Midbrain (tissue), 1 donor: Measurements from ENCODE around the gene NFYC.
"Not testable (repeated sequence)": the region's sequence is repeated elsewhere in the genome, so short reads cannot be mapped to it uniquely, and the experiment has no call there.

Experiments used
- DNase-seq: peaks from one replicate; lab custom pipeline; 2025; lab: John Stamatoyannopoulos, UW

NFYC gene

GRCh38 chr1:40665335-40666171 lies 26.0 kb upstream of the NFYC start, which contains the start of gene RIMS3:
RIMS3 (minus strand) TSS chr1:40665682; CDS start chr1:40641925, 23,757 bp downstream.
- DNase-seq: peak; percentile 68

- DNase-seq: peak; percentile 84
These were observed 22.6 kb upstream of the NFYC start for GRCh38 chr1:40668769-40669525.

- no peak for DNase-seq
These were observed 18.1 kb upstream of the NFYC start for GRCh38 chr1:40673452-40673851.

GRCh38 chr1:40676501-40676900 lies 15.0 kb upstream of the NFYC start:
- DNase-seq: no peak

GRCh38 chr1:40679165-40679953 lies 12.1 kb upstream of the NFYC start:
- no peak for DNase-seq

- DNase-seq: no peak
These were observed 6.8 kb upstream of the NFYC start for GRCh38 chr1:40684669-40685068.

- DNase-seq: no peak
These were observed 4.4 kb upstream of the NFYC start for GRCh38 chr1:40687059-40687458.

- DNase-seq: no peak
These were observed 3.8 kb upstream of the NFYC start for GRCh38 chr1:40687661-40688060.

GRCh38 chr1:40689737-40690136 lies 1.8 kb upstream of the NFYC start:
- DNase-seq: no peak

- no peak for DNase-seq
These were observed 550 bp upstream of the NFYC start for GRCh38 chr1:40690771-40691537.

GRCh38 chr1:40692429-40692895 lies 958 bp downstream of the NFYC start:
- DNase-seq: peak; percentile 69

- DNase-seq: no peak
These were observed 1.9 kb downstream of the NFYC start for GRCh38 chr1:40693425-40693824.

- DNase-seq: no peak
These were observed 2.9 kb downstream of the NFYC start for GRCh38 chr1:40694353-40694874.

- no peak for DNase-seq
These were observed 4.8 kb downstream of the NFYC start for GRCh38 chr1:40696294-40696693.

- DNase-seq: no peak
These were observed 5.9 kb downstream of the NFYC start for GRCh38 chr1:40697436-40697835.

- DNase-seq: no peak
These were observed 8.3 kb downstream of the NFYC start for GRCh38 chr1:40699787-40700186.

GRCh38 chr1:40701684-40702083 lies 10.2 kb downstream of the NFYC start:
- DNase-seq: no peak

- not testable (repeated sequence) for DNase-seq
These were observed 11.3 kb downstream of the NFYC start for GRCh38 chr1:40702810-40703209.

GRCh38 chr1:40703316-40703715 lies 11.8 kb downstream of the NFYC start:
- DNase-seq: no peak

GRCh38 chr1:40704817-40705733 lies 13.6 kb downstream of the NFYC start:
- no peak for DNase-seq
